PFSK-1 (cell line): Measurements from ENCODE around the gene CYB5B.

Experiments
- FOXP2 ChIP-seq: optimal IDR thresholded peaks from 2 replicates; pipeline ENCODE3; 2011; ENCODE audit warnings: borderline replicate concordance, control low read depth, inconsistent platforms; ENCODE audit not compliant: insufficient read depth; ENCODE audit errors: extremely low read length, extremely low read depth
- POLR2AphosphoS5 ChIP-seq: IDR thresholded peaks from 2 replicates; pipeline ENCODE4 v1.6.1; 2012; ENCODE audit warnings: low read depth, mild to moderate bottlenecking, control low read depth, low read length, moderate library complexity
- SIN3A ChIP-seq: IDR thresholded peaks from 2 replicates; pipeline ENCODE4 v1.6.1; 2012; ENCODE audit warnings: mild to moderate bottlenecking, low read length, moderate library complexity, borderline replicate concordance; ENCODE audit not compliant: insufficient read depth
- TAF1 ChIP-seq: IDR thresholded peaks from 2 replicates; pipeline ENCODE4 v1.6.1; 2012; ENCODE audit warnings: low read length, control low read depth, borderline replicate concordance; ENCODE audit not compliant: insufficient read depth
- TF ChIP-seq, protein P1 (sequence below), 2 experiments: IDR thresholded peaks; 2 replicates each; pipeline versions ENCODE4 v1.6.1 to v1.8.0; 2011 to 2012; ENCODE audit warnings: low read depth in 2 of 2, low read length in 2 of 2, control low read depth in 1 of 2, inconsistent platforms in 1 of 2, mild to moderate bottlenecking in 1 of 2, moderate library complexity in 1 of 2; ENCODE audit not compliant: insufficient read depth in 1 of 2

- TF ChIP-seq TAF1 (no peak), POLR2AphosphoS5 (no peak), SIN3A (no peak), FOXP2 (no peak)
- TF ChIP-seq, protein P1, sequence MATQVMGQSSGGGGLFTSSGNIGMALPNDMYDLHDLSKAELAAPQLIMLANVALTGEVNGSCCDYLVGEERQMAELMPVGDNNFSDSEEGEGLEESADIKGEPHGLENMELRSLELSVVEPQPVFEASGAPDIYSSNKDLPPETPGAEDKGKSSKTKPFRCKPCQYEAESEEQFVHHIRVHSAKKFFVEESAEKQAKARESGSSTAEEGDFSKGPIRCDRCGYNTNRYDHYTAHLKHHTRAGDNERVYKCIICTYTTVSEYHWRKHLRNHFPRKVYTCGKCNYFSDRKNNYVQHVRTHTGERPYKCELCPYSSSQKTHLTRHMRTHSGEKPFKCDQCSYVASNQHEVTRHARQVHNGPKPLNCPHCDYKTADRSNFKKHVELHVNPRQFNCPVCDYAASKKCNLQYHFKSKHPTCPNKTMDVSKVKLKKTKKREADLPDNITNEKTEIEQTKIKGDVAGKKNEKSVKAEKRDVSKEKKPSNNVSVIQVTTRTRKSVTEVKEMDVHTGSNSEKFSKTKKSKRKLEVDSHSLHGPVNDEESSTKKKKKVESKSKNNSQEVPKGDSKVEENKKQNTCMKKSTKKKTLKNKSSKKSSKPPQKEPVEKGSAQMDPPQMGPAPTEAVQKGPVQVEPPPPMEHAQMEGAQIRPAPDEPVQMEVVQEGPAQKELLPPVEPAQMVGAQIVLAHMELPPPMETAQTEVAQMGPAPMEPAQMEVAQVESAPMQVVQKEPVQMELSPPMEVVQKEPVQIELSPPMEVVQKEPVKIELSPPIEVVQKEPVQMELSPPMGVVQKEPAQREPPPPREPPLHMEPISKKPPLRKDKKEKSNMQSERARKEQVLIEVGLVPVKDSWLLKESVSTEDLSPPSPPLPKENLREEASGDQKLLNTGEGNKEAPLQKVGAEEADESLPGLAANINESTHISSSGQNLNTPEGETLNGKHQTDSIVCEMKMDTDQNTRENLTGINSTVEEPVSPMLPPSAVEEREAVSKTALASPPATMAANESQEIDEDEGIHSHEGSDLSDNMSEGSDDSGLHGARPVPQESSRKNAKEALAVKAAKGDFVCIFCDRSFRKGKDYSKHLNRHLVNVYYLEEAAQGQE (IDR thresholded peaks at IDR 0.05; ENCODE audit: insufficient read depth in 1 of 2, low read depth in 2 of 2, low read length in 2 of 2) = no peak
Observed at GRCh38 chr16:69514356-69514755, 89.9 kb downstream of the CYB5B start.
